GM10847 (cell line): ENCODE results near the gene MAD2L2.

Experiments
- POLR2A ChIP-seq: IDR thresholded peaks from 2 replicates; pipeline ENCODE4 v1.6.1; 2011; ENCODE audit not compliant: insufficient read length; ENCODE audit errors: extremely low read depth

The MAD2L2 gene

GRCh38 chr1:11708554-11709350 is 27.8 kb upstream of the MAD2L2 start:
- TF ChIP-seq POLR2A, result no peak

GRCh38 chr1:11707621-11708276 is 26.8 kb upstream of the MAD2L2 start:
- TF ChIP-seq POLR2A, result no peak

- TF ChIP-seq POLR2A, result no peak
These were observed 25.3 kb upstream of the MAD2L2 start for GRCh38 chr1:11706292-11706691.

- TF ChIP-seq POLR2A, result no peak
These were observed 24.6 kb upstream of the MAD2L2 start for GRCh38 chr1:11705596-11705995.

GRCh38 chr1:11704691-11705475 is 23.9 kb upstream of the MAD2L2 start:
- no peak for TF ChIP-seq POLR2A

GRCh38 chr1:11704194-11704529 is 23.2 kb upstream of the MAD2L2 start:
- TF ChIP-seq POLR2A, result no peak

GRCh38 chr1:11703357-11704193 is 22.6 kb upstream of the MAD2L2 start:
- no peak for TF ChIP-seq POLR2A

- no peak for TF ChIP-seq POLR2A
These were observed 21.2 kb upstream of the MAD2L2 start for GRCh38 chr1:11701981-11702803.

- TF ChIP-seq POLR2A, result no peak
These were observed 20.6 kb upstream of the MAD2L2 start for GRCh38 chr1:11701551-11701961.

- TF ChIP-seq POLR2A, result no peak
These were observed 19.9 kb upstream of the MAD2L2 start for GRCh38 chr1:11700601-11701467.

GRCh38 chr1:11697893-11698210 is 16.9 kb upstream of the MAD2L2 start:
- TF ChIP-seq POLR2A, result no peak

GRCh38 chr1:11697188-11697892 is 16.4 kb upstream of the MAD2L2 start:
- no peak for TF ChIP-seq POLR2A

GRCh38 chr1:11695861-11696260 is 14.9 kb upstream of the MAD2L2 start:
- TF ChIP-seq POLR2A, result no peak
